Stimulated activated CD8-positive, alpha-beta memory T cell treated with anti-CD3 and anti-CD28 coated beads, Interleukin-15, amount 100 ng/mL, for 1 hour (primary cell): ENCODE measurements around the gene SLC31A1.
"Not testable (repeated sequence)": the region's sequence is repeated elsewhere in the genome, so short reads cannot be mapped to it uniquely, and the experiment has no call there.

Source experiments
- DNase-seq: peaks from one replicate; pipeline ENCODE4 v3.0.0-alpha.2; 2020; ENCODE audit warnings: low read depth

Gene SLC31A1

GRCh38 chr9:113220467-113221002 lies 809 bp upstream of the SLC31A1 start:
- DNase-seq: no peak

DNA sequence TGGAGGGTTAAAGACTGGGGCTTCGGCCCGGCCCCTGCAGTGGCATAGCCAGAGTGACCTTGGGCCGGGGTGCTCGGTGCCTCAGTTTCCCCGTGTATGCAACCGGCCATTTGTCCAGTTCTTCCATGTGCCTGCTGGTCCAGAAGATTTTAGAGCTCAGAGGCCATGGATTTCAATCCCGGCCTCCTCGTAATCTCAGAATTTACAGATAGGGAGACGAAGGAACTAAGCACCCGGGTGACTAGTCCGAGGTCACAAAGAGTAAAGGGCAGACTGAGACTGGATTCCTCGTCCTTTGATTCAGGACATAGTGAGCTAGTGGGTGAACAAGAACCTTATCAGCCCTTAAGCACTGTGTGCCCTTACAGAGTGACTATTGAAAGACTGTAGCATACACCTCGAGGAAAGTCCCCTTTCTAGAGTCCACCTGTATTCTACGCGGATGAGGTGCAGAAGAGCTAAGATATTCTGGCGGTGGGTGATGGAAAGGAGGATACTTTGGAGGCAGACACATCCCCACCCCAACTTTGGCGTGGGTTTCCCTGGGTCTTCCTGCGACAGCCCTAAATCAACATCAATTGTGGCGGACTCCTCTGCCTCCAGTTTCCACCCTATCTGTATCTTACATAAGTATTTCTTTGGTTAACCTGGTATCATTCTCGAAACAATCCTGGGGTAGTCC lies 597 bp downstream of the SLC31A1 start:
- DNase-seq: no peak

- no peak for DNase-seq
These were observed 1.1 kb downstream of the SLC31A1 start for GRCh38 chr9:113222482-113222841.

GRCh38 chr9:113223963-113224362 lies 2.6 kb downstream of the SLC31A1 start:
- no peak for DNase-seq

DNA sequence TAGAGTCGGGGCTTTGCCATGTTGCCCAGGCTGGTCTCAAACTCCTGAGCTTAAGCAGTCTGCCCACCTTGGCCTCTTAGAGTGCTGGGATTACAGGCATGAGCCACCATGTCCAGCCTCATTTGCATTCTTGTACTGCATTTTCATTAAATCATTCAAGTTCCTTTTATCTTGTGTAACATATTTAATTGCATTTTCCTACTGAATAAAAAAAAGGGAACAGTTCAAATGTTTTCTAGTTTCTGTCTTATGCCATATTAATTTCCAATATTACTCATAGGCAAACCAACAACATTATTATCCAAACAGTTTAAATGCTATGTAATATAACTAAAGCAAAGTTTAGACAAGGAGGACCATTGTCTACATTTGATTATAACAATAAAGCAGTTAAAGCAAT lies 6.1 kb downstream of the SLC31A1 start:
- DNase-seq: no peak

DNA sequence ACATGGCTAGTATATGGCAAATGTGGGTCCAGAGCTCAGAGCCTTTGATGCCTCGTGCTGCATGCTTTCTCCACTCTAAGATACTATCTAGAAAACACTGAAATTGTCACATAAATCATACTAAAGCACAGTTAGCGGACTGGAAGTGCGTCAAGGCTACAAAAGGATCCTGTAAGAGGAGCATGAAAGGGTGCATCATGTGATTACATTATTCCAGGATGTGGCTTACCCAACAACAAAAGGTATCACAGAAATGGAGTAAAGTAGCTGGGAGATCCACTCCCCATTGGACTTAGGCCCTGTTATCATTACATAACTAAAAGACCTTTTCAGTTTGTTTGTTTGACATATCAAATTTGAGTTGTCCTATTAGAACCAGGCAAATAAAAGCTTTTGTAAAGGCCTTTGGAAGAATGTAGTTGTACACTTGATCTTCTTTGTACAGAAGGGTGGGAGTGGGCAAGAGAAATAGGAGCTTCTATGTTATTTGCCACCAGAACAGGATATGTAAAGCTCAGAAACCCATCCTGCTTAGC lies 6.9 kb downstream of the SLC31A1 start:
- no peak for DNase-seq

DNA sequence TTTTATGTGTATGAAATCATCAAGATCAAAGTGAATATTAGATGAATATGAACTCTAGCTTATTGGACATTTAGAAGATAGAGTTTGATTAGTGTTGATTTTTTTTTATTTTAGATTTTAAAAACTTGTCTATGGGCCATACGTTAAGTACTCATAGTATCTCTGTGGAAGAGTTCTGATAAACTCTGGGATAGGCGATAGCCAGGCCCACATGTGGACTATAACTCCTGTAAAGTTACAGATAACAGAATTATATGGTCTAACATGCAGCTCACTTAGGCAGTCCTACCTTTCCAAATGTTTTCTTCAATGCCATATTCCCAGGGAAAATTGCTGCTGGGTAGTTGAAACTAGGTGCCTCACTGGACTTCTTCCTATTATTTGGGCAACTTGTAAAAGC lies 10.4 kb downstream of the SLC31A1 start:
- no peak for DNase-seq

DNA sequence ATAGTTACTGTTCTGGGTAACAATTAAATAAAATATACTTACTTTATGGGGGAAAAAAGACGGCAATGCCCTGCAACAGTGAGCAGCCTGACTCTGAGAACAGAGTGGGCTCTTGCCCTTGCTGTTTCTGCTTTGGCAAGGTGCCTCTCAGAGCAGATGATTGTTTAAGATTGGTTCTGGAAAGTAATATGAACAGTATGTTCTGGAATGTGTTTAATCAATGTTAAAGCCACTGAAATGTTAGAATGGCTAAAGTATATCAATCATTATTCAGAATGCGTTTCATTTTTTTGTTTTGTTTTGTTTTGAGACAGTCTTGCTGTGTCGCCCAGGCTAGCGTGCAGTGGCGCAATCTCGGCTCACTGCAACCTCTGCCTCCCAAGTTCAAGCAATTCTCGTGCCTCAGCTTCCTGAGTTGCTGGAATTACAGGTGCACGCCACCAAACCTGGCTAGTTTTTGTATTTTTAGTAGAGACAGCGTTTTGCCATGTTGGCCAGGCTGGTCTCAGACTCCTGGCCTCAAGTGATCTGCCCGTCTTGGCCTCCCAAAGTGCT lies 14.4 kb downstream of the SLC31A1 start:
- not testable (repeated sequence) for DNase-seq

- no peak for DNase-seq
These were observed 15.7 kb downstream of the SLC31A1 start for GRCh38 chr9:113237026-113237425.

- no peak for DNase-seq
These were observed 17.0 kb downstream of the SLC31A1 start for GRCh38 chr9:113238202-113238858.

DNA sequence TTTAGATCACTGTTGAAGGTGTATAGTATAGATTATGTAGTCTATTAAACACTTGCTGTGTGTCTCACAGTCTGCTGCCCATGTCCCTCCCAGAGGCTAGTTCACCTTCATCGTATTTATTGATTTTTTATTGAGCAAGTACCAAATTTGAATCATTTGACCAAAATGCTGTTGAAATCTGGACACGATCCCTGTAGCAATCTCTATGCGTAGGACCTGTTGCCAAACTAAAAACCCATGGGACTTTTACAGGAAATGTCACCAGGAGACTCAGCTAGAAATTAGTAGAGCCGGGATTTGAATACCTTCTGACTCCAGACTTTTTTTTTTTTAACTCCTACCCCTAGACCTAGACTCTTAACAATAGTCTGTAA lies 17.5 kb downstream of the SLC31A1 start:
- no peak for DNase-seq

DNA sequence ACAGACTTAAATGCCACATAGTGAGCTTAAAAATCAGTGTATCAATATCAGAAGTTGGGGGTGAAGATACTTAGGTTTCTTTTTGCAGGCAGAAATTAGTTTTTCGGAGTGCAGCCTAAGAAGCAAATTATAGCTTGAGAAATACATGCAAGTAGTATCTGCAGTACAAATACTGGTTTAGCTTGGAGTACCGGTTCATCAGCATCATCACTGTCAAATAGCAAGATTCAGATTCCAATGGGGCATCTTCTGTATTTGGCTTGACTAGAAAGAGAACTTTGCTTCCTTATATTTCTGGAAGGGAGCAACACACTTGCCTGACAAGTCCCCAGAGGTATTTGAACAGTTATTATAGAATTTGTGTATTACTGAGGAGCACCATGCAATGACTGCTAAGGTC lies 19.8 kb downstream of the SLC31A1 start:
- no peak for DNase-seq

DNA sequence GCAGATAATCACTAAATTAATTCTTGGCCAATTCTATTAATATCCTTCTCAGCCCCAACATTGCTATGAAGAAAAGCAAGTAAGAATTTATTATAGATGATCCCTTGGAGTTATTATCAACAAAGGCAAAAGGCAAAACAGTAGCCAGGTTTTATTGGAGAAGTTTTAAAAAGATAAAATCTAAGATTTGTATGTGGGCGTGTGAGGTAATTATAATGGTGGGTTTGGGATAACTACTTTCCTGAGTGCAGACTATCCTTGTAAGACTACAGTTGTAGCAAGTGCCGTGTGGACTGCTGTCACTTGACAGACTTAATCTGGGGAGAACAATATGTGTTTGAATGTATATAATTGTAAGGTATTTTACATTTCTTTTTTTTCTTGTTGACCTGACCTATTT lies 23.2 kb downstream of the SLC31A1 start:
- DNase-seq: no peak

DNA sequence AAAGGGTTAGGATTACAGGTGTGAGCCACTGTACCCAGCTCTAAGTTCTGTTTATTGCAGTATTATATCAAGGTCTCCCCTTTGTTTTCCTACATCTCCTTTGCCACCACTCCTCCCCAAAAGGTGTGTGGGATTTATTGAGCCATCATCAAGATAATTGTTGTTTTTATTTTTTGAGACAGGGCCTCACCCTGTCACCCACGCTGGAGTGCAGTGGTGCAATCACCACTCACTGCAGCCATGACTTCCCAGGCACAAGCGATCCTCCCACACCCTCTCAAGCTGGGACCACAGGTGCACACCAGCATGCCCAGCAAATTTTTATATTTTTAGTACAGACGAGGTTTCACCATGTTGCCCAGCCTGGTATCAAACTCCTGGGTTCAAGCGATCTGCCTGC lies 24.6 kb downstream of the SLC31A1 start:
- no peak for DNase-seq

GRCh38 chr9:113246928-113247327 lies 25.6 kb downstream of the SLC31A1 start:
- DNase-seq: no peak

- DNase-seq: no peak
These were observed 26.3 kb downstream of the SLC31A1 start for GRCh38 chr9:113247640-113248039.

DNA sequence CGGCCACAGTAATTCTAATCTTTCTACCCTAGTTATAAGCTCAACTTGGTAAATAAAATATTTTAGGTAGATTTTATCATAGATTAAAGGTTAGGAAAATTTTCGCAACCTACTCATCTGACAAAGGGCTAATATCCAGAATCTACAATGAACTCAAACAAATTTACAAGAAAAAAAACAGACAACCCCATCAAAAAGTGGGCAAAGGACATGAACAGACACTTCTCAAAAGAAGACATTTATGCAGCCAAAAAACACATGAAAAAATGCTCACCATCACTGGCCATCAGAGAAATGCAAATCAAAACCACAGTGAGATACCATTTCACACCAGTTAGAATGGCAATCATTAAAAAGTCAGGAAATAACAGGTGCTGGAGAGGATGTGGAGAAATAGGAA lies 28.3 kb downstream of the SLC31A1 start:
- not testable (repeated sequence) for DNase-seq

GRCh38 chr9:113250807-113251206 lies 29.5 kb downstream of the SLC31A1 start:
- DNase-seq: no peak

- no peak for DNase-seq
These were observed 33.6 kb downstream of the SLC31A1 start for GRCh38 chr9:113254991-113255390.

- DNase-seq: no peak
These were observed 34.1 kb downstream of the SLC31A1 start for GRCh38 chr9:113255438-113255837.

DNA sequence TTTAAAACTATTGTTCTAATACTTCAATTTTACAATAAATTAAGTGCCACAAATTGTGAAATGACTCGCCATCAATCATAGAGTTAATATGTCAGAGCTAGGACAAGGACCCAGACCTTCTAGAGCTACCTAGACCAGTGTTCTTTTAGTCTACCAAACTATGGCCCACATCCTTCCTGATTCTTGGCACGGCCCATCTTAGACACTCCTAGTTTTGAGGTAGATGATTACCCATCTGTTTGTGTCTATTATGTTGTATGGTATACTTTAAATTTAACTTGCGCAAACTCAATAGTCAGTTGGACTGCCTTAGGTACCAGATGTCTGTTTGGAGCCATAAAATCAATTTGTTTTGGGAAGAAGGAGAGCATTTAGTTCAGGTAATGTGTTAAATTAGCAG lies 36.5 kb downstream of the SLC31A1 start:
- DNase-seq: no peak

- DNase-seq: no peak
These were observed 36.9 kb downstream of the SLC31A1 start for GRCh38 chr9:113258282-113258681.
